A673 (cell line): ENCODE data around the gene CPA5.

ENCODE experiments used
- CTCF ChIP-seq: fragments of 300-800, 200-600 bp; sonication (generic); conservative IDR thresholded peaks from 2 replicates; pipeline ENCODE4 v1.5.1; 2017; ENCODE audit warnings: low read depth, mild to moderate bottlenecking, antibody characterized with exemption, low read length, moderate library complexity, mixed read lengths
- EZH2 ChIP-seq: fragments of 200-600 bp; sonication (generic); IDR thresholded peaks from 2 replicates; pipeline ENCODE4 v1.6.1; 2017; ENCODE audit warnings: borderline replicate concordance, low read depth, mild to moderate bottlenecking, mixed read lengths, antibody characterized with exemption, low read length; ENCODE audit not compliant: poor library complexity, severe bottlenecking

GRCh38 chr7:130379921-130380860 is 35.6 kb downstream of the CPA5 start, which contains the start of gene CPA1:
- TF ChIP-seq EZH2 (no peak), CTCF (no peak)
